Measurements from ENCODE around the gene XPO5. TPM values are rescaled to one million over a fixed set of nuclear protein-coding genes. Genes with fewer than 3 reads are reported as not detected.

Gene XPO5
- total and polyA plus RNA-seq, 2 experiments from 2014 or later = 28.5 to 95.2 TPM

DNA sequence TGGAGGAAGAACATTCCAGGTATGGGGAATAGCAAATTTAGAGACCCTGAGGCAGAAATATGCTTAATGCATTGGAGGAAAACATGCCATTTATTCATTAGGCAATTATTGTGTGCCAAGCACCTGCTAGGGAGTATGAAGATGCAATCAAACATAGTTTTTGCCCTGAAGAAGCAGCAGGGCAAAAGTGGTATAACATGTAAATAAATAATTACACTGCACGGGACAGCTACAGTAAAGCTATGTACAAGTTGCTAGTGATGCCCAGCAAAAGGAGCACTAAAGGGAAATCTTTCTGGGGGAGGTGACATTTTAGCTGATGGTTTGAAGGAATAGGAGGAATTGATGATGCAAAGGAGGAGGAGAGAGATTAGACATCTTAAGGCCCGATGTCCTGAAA is 99.1 kb downstream of the XPO5 start:
- Histone ChIP-seq H2AFZ (peak overlapping the region; percentile 52; the same call in 1 of the 2 replicates), H3K4me3 (peak overlapping the region; percentile 81), H3F3A (replicated peaks; ENCODE audit: low read depth) (no peaks in the 10 kb centered on the region), H3K79me2 (replicated peaks; ENCODE audit: insufficient read depth) (peaks cover 40% of the 10 kb centered on the region), H3K9me2 (ENCODE audit: insufficient read depth) (no peaks in the 10 kb centered on the region), H3K36me3 (ENCODE audit: insufficient read depth) (no peaks in the 10 kb centered on the region), H3K4me2 (peak overlapping the region; percentile 97), H3K4me1 (ENCODE audit: insufficient read depth) (peaks cover 35% of the 10 kb centered on the region), H4K20me1 (replicated peaks; ENCODE audit: insufficient read depth) (no peaks in the 10 kb centered on the region), H3K27ac (ENCODE audit: low read depth) (0 out of 2 replicates have a peak overlapping the region, but pooled peaks have one; percentile 8), H3K27me3 (ENCODE audit: insufficient read depth) (no peaks in the 10 kb centered on the region)
- H3K4me3 Mint-ChIP-seq = peak overlapping the region; percentile 88
- H3K36me3 Mint-ChIP-seq (ENCODE audit: low read depth) = no peaks in the 10 kb centered on the region; the same call in 2 of the 3 replicates
- peaks cover 7% of the 10 kb centered on the region for H3K27me3 Mint-ChIP-seq (ENCODE audit: insufficient read depth, low read depth, poor library complexity)
- ATAC-seq (no peak), DNase-seq (ENCODE audit: low spot score) (no peak)
- H3K27ac Mint-ChIP-seq = peak overlapping the region; percentile 48
- H3K4me1 Mint-ChIP-seq = peaks cover 35% of the 10 kb centered on the region
- TF ChIP-seq, protein P1, sequence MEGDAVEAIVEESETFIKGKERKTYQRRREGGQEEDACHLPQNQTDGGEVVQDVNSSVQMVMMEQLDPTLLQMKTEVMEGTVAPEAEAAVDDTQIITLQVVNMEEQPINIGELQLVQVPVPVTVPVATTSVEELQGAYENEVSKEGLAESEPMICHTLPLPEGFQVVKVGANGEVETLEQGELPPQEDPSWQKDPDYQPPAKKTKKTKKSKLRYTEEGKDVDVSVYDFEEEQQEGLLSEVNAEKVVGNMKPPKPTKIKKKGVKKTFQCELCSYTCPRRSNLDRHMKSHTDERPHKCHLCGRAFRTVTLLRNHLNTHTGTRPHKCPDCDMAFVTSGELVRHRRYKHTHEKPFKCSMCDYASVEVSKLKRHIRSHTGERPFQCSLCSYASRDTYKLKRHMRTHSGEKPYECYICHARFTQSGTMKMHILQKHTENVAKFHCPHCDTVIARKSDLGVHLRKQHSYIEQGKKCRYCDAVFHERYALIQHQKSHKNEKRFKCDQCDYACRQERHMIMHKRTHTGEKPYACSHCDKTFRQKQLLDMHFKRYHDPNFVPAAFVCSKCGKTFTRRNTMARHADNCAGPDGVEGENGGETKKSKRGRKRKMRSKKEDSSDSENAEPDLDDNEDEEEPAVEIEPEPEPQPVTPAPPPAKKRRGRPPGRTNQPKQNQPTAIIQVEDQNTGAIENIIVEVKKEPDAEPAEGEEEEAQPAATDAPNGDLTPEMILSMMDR (conservative IDR thresholded peaks at IDR 0.05; ENCODE audit: low read depth in 2 of 2) = no peak
- TF ChIP-seq POLR2AphosphoS5 (IDR thresholded peaks at IDR 0.05; ENCODE audit: low read depth) (no peak), JUNB (IDR thresholded peaks at IDR 0.05; ENCODE audit: unreplicated experiment) (no peak), STAT1 (IDR thresholded peaks at IDR 0.05; ENCODE audit: unreplicated experiment) (no peak), NANOG (IDR thresholded peaks at IDR 0.05; ENCODE audit: borderline replicate concordance) (no peak), EZH2phosphoT487 (IDR thresholded peaks at IDR 0.05; ENCODE audit: unreplicated experiment) (no peak), ZNF331 (CRISPR knock-in tag; IDR thresholded peaks at IDR 0.05; ENCODE audit: low read depth) (no peak), EZH2 (IDR thresholded peaks at IDR 0.05; ENCODE audit: low read depth, unreplicated experiment) (no peak), CREB1 (CRISPR knock-in tag; IDR thresholded peaks at IDR 0.05; ENCODE audit: low read depth) (no peak), ZNF114 (CRISPR knock-in tag; IDR thresholded peaks at IDR 0.05) (no peak)
- TF ChIP-seq, protein P2, sequence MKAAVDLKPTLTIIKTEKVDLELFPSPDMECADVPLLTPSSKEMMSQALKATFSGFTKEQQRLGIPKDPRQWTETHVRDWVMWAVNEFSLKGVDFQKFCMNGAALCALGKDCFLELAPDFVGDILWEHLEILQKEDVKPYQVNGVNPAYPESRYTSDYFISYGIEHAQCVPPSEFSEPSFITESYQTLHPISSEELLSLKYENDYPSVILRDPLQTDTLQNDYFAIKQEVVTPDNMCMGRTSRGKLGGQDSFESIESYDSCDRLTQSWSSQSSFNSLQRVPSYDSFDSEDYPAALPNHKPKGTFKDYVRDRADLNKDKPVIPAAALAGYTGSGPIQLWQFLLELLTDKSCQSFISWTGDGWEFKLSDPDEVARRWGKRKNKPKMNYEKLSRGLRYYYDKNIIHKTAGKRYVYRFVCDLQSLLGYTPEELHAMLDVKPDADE (IDR thresholded peaks at IDR 0.05) = no peak
- TF ChIP-seq, protein P3, sequence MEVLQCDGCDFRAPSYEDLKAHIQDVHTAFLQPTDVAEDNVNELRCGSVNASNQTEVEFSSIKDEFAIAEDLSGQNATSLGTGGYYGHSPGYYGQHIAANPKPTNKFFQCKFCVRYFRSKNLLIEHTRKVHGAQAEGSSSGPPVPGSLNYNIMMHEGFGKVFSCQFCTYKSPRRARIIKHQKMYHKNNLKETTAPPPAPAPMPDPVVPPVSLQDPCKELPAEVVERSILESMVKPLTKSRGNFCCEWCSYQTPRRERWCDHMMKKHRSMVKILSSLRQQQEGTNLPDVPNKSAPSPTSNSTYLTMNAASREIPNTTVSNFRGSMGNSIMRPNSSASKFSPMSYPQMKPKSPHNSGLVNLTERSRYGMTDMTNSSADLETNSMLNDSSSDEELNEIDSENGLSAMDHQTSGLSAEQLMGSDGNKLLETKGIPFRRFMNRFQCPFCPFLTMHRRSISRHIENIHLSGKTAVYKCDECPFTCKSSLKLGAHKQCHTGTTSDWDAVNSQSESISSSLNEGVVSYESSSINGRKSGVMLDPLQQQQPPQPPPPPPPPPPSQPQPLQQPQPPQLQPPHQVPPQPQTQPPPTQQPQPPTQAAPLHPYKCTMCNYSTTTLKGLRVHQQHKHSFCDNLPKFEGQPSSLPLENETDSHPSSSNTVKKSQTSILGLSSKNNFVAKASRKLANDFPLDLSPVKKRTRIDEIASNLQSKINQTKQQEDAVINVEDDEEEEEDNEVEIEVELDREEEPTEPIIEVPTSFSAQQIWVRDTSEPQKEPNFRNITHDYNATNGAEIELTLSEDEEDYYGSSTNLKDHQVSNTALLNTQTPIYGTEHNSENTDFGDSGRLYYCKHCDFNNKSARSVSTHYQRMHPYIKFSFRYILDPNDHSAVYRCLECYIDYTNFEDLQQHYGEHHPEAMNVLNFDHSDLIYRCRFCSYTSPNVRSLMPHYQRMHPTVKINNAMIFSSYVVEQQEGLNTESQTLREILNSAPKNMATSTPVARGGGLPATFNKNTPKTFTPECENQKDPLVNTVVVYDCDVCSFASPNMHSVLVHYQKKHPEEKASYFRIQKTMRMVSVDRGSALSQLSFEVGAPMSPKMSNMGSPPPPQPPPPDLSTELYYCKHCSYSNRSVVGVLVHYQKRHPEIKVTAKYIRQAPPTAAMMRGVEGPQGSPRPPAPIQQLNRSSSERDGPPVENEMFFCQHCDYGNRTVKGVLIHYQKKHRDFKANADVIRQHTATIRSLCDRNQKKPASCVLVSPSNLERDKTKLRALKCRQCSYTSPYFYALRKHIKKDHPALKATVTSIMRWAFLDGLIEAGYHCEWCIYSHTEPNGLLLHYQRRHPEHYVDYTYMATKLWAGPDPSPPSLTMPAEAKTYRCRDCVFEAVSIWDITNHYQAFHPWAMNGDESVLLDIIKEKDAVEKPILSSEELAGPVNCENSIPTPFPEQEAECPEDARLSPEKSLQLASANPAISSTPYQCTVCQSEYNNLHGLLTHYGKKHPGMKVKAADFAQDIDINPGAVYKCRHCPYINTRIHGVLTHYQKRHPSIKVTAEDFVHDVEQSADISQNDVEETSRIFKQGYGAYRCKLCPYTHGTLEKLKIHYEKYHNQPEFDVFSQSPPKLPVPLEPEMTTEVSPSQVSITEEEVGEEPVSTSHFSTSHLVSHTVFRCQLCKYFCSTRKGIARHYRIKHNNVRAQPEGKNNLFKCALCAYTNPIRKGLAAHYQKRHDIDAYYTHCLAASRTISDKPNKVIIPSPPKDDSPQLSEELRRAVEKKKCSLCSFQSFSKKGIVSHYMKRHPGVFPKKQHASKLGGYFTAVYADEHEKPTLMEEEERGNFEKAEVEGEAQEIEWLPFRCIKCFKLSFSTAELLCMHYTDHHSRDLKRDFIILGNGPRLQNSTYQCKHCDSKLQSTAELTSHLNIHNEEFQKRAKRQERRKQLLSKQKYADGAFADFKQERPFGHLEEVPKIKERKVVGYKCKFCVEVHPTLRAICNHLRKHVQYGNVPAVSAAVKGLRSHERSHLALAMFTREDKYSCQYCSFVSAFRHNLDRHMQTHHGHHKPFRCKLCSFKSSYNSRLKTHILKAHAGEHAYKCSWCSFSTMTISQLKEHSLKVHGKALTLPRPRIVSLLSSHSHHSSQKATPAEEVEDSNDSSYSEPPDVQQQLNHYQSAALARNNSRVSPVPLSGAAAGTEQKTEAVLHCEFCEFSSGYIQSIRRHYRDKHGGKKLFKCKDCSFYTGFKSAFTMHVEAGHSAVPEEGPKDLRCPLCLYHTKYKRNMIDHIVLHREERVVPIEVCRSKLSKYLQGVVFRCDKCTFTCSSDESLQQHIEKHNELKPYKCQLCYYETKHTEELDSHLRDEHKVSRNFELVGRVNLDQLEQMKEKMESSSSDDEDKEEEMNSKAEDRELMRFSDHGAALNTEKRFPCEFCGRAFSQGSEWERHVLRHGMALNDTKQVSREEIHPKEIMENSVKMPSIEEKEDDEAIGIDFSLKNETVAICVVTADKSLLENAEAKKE (CRISPR knock-in tag; IDR thresholded peaks at IDR 0.05) = no peak
- H3K9me3 Mint-ChIP-seq = no peaks in the 10 kb centered on the region
